Measurements from ENCODE around the gene GRM1.

- TF ChIP-seq CTCF (conservative IDR thresholded peaks at IDR 0.05; ENCODE audit: low read depth, low read length) = no peak
- TF ChIP-seq CHD1 (IDR thresholded peaks at IDR 0.05; ENCODE audit: low read depth, low read length) = no peak
- TF ChIP-seq RAD21 (IDR thresholded peaks at IDR 0.05; ENCODE audit: low read length) = no peak
These were observed 181.7 kb downstream of the GRM1 start for GRCh38 chr6:146210406-146211083.

Measured in IMR-90 (cell line).